Measurements from ENCODE around the gene TBC1D13.
A peak's percentile ranks its signal among the peaks of the same experiment; 100 is the strongest.
"Not testable (repeated sequence)": the region's sequence is repeated elsewhere in the genome, so short reads cannot be mapped to it uniquely, and the experiment has no call there.

Gene TBC1D13

GRCh38 chr9:128785427-128785826 is 1.6 kb upstream of the TBC1D13 start:
- DNase-seq (ENCODE audit: low spot score), result no peak

GRCh38 chr9:128787659-128788058 is 606 bp downstream of the TBC1D13 start:
- no peak for DNase-seq (ENCODE audit: low spot score)

- no peak for DNase-seq (ENCODE audit: low spot score)
These were observed 1.4 kb downstream of the TBC1D13 start for GRCh38 chr9:128788445-128788844.

- DNase-seq (ENCODE audit: low spot score), result no peak
These were observed 3.5 kb downstream of the TBC1D13 start for GRCh38 chr9:128790536-128790935.

GRCh38 chr9:128792134-128792533 is 5.1 kb downstream of the TBC1D13 start:
- no peak for DNase-seq (ENCODE audit: low spot score)

- no peak for DNase-seq (ENCODE audit: low spot score)
These were observed 6.1 kb downstream of the TBC1D13 start for GRCh38 chr9:128792978-128793686.

GRCh38 chr9:128794961-128795360 is 7.9 kb downstream of the TBC1D13 start:
- DNase-seq (ENCODE audit: low spot score), result not testable (repeated sequence)

GRCh38 chr9:128798896-128799295 is 11.8 kb downstream of the TBC1D13 start:
- DNase-seq (ENCODE audit: low spot score), result no peak

GRCh38 chr9:128800061-128800460 is 13.0 kb downstream of the TBC1D13 start:
- no peak for DNase-seq (ENCODE audit: low spot score)

GRCh38 chr9:128802482-128802881 is 15.4 kb downstream of the TBC1D13 start:
- no peak for DNase-seq (ENCODE audit: low spot score)

GRCh38 chr9:128805661-128806060 is 18.6 kb downstream of the TBC1D13 start:
- DNase-seq (ENCODE audit: low spot score), result no peak

- DNase-seq (ENCODE audit: low spot score), result no peak
These were observed 20.8 kb downstream of the TBC1D13 start for GRCh38 chr9:128807827-128808226.

- DNase-seq (ENCODE audit: low spot score), result no peak
These were observed 21.5 kb downstream of the TBC1D13 start for GRCh38 chr9:128808543-128808942.

- no peak for DNase-seq (ENCODE audit: low spot score)
These were observed 22.1 kb downstream of the TBC1D13 start for GRCh38 chr9:128809036-128809599.

- DNase-seq (ENCODE audit: low spot score), result no peak
These were observed 22.8 kb downstream of the TBC1D13 start for GRCh38 chr9:128809831-128810230.

GRCh38 chr9:128810873-128811272 is 23.8 kb downstream of the TBC1D13 start:
- DNase-seq (ENCODE audit: low spot score), result no peak

GRCh38 chr9:128818099-128818838 is 31.2 kb downstream of the TBC1D13 start, which contains the start of gene ENDOG:
Gene ENDOG, plus strand, starts transcription at chr9:128818500. Its CDS starts 185 bp downstream, at chr9:128818685.
- DNase-seq (ENCODE audit: low spot score), result peak; percentile 98

GRCh38 chr9:128818839-128819715 is 32.0 kb downstream of the TBC1D13 start:
- peak; percentile 44 for DNase-seq (ENCODE audit: low spot score)

GRCh38 chr9:128819716-128820664 is 32.9 kb downstream of the TBC1D13 start:
- DNase-seq (ENCODE audit: low spot score), result no peak

GRCh38 chr9:128820665-128821583 is 33.9 kb downstream of the TBC1D13 start:
- DNase-seq (ENCODE audit: low spot score), result no peak
